ENCODE data around the gene NAA80. TPM values are rescaled to one million over a fixed set of nuclear protein-coding genes. Genes with fewer than 3 reads are reported as not detected.

The NAA80 gene
- total RNA-seq, 4 donors from 2014 or later = 12.4 to 19.4 (median 15.1) TPM

GRCh38 chr3:50266836-50267235, 32.4 kb downstream of the NAA80 start:
- 54 to 72% methylated on average over 7 of the region's 7 CpGs for WGBS, 2 donors
- DNase-seq (ENCODE audit: low spot score in 2 of 2) = no peak
- no peak overlapping the region for H3K4me3 ChIP-seq (ENCODE audit: low read depth, poor library complexity, severe bottlenecking)
- intact Hi-C loops (cut with DNase I; ENCODE audit: low total_unique reads) = no loop called here
- TF ChIP-seq POLR2A (IDR thresholded peaks at IDR 0.05) = no peak
- TF ChIP-seq CTCF (IDR thresholded peaks at IDR 0.05) = no peak

GRCh38 chr3:50266017-50266416, 33.2 kb downstream of the NAA80 start:
- no peak for DNase-seq (ENCODE audit: low spot score in 2 of 2)
- intact Hi-C loops (cut with DNase I; ENCODE audit: low total_unique reads) = no loop called here
- TF ChIP-seq CTCF (IDR thresholded peaks at IDR 0.05) = no peak
- no peak for TF ChIP-seq POLR2A (IDR thresholded peaks at IDR 0.05)
- H3K4me3 ChIP-seq (ENCODE audit: low read depth, poor library complexity, severe bottlenecking) = no peak overlapping the region
- WGBS, 2 donors = 83 to 84% methylated on average over 6 of the region's 6 CpGs

- WGBS, 2 donors = 50 to 60% methylated on average over 1 of the region's 1 CpG
- H3K4me3 ChIP-seq (ENCODE audit: low read depth, poor library complexity, severe bottlenecking) = no peak overlapping the region
- intact Hi-C loops (cut with DNase I; ENCODE audit: low total_unique reads) = no loop called here
- TF ChIP-seq POLR2A (IDR thresholded peaks at IDR 0.05) (no peak), CTCF (IDR thresholded peaks at IDR 0.05) (no peak)
- DNase-seq (ENCODE audit: low spot score in 2 of 2) = no peak
Observed at GRCh38 chr3:50265571-50265970, 33.6 kb downstream of the NAA80 start.

- TF ChIP-seq POLR2A (IDR thresholded peaks at IDR 0.05) (no peak), CTCF (IDR thresholded peaks at IDR 0.05) (no peak)
- 58 to 80% methylated on average over 7 of the region's 7 CpGs for WGBS, 2 donors
- intact Hi-C loops (cut with DNase I; ENCODE audit: low total_unique reads) = no loop called here
- no peak for DNase-seq (ENCODE audit: low spot score in 2 of 2)
- H3K4me3 ChIP-seq (ENCODE audit: low read depth, poor library complexity, severe bottlenecking) = no peak overlapping the region
Observed at GRCh38 chr3:50264964-50265485, 34.2 kb downstream of the NAA80 start.

- WGBS, 2 donors = 38 to 40% methylated on average over 7 of the region's 7 CpGs
- no peak for TF ChIP-seq CTCF (IDR thresholded peaks at IDR 0.05)
- no peak for TF ChIP-seq POLR2A (IDR thresholded peaks at IDR 0.05)
- DNase-seq (ENCODE audit: low spot score in 2 of 2) = peak in 1 of 2 donors; percentile 92
- H3K4me3 ChIP-seq (ENCODE audit: low read depth, poor library complexity, severe bottlenecking) = no peak overlapping the region
- intact Hi-C loops (cut with DNase I; ENCODE audit: low total_unique reads) = no loop called here
Observed at GRCh38 chr3:50264383-50264963, 34.7 kb downstream of the NAA80 start.

Measured in lower leg skin (tissue), 4 donors.